HEK293 (cell line): ENCODE results near the gene LTBP1.

Experiments
- ATF2 ChIP-seq: fragments of 450-650 bp; formaldehyde crosslinking; IDR thresholded peaks from 2 replicates; pipeline ENCODE4 v1.5.1; 2016; ENCODE audit warnings: missing biosample characterization, missing genetic modification characterization, low read depth
- CTCF ChIP-seq: fragments of 450-650 bp; formaldehyde crosslinking; IDR thresholded peaks from 2 replicates; pipeline ENCODE4 v1.5.1; 2016; ENCODE audit warnings: missing biosample characterization, missing genetic modification characterization
- MYNN ChIP-seq: fragments of 450-650 bp; formaldehyde crosslinking; IDR thresholded peaks from 2 replicates; pipeline ENCODE4 v1.5.1; 2016; ENCODE audit warnings: missing biosample characterization, missing genetic modification characterization, borderline replicate concordance
- PBX3 ChIP-seq: sonication (generic); formaldehyde crosslinking; IDR thresholded peaks from 2 replicates; pipeline ENCODE4 v1.8.1; 2022; ENCODE audit warnings: mild to moderate bottlenecking, moderate library complexity, missing genetic modification reagents
- REPIN1 ChIP-seq: fragments of 450-650 bp; formaldehyde crosslinking; IDR thresholded peaks from 2 replicates; pipeline ENCODE4 v1.5.1; 2017; ENCODE audit warnings: missing biosample characterization, missing genetic modification characterization, low read depth
- REST ChIP-seq: fragments of 450-650 bp; formaldehyde crosslinking; IDR thresholded peaks from 2 replicates; pipeline ENCODE4 v1.5.1; 2016; ENCODE audit warnings: missing biosample characterization, missing genetic modification characterization
- ZBTB49 ChIP-seq: fragments of 450-650 bp; formaldehyde crosslinking; IDR thresholded peaks from 2 replicates; pipeline ENCODE4 v1.5.1; 2016; ENCODE audit warnings: missing biosample characterization, missing genetic modification characterization, low read depth
- ZNF114 ChIP-seq: fragments of 450-650 bp; formaldehyde crosslinking; IDR thresholded peaks from 2 replicates; pipeline ENCODE4 v1.5.0; 2017; ENCODE audit warnings: missing biosample characterization, missing genetic modification characterization
- ZNF146 ChIP-seq: fragments of 450-650 bp; formaldehyde crosslinking; IDR thresholded peaks from 2 replicates; pipeline ENCODE4 v1.5.1; 2016; ENCODE audit warnings: missing biosample characterization, missing genetic modification characterization
- ZNF274 ChIP-seq, 2 experiments: fragments of 200-500 bp in 1 of 2; fragments of 450-650 bp in 1 of 2; sonication (Bioruptor generic) in 1 of 2; formaldehyde crosslinking in 1 of 2; IDR thresholded peaks; 2 replicates each; pipeline versions ENCODE4 v1.5.1 to v1.6.1; 2014 to 2016; ENCODE audit warnings: borderline replicate concordance in 1 of 2, inconsistent platforms in 1 of 2, low read length in 1 of 2, missing biosample characterization in 1 of 2, missing genetic modification characterization in 1 of 2
- ZNF362 ChIP-seq: fragments of 450-650 bp; formaldehyde crosslinking; IDR thresholded peaks from 2 replicates; pipeline ENCODE4 v1.5.1; 2016; ENCODE audit warnings: missing biosample characterization, missing genetic modification characterization
- ZNF560 ChIP-seq: fragments of 450-650 bp; formaldehyde crosslinking; IDR thresholded peaks from 2 replicates; pipeline ENCODE4 v1.5.1; 2017; ENCODE audit warnings: missing biosample characterization, missing genetic modification characterization, borderline replicate concordance
- ZNF707 ChIP-seq: fragments of 450-650 bp; formaldehyde crosslinking; IDR thresholded peaks from 2 replicates; pipeline ENCODE4 v1.5.1; 2016; ENCODE audit warnings: missing biosample characterization, missing genetic modification characterization
- ZNF747 ChIP-seq: fragments of 450-650 bp; formaldehyde crosslinking; IDR thresholded peaks from 2 replicates; pipeline ENCODE4 v1.5.1; 2016; ENCODE audit warnings: missing biosample characterization, missing genetic modification characterization

DNA sequence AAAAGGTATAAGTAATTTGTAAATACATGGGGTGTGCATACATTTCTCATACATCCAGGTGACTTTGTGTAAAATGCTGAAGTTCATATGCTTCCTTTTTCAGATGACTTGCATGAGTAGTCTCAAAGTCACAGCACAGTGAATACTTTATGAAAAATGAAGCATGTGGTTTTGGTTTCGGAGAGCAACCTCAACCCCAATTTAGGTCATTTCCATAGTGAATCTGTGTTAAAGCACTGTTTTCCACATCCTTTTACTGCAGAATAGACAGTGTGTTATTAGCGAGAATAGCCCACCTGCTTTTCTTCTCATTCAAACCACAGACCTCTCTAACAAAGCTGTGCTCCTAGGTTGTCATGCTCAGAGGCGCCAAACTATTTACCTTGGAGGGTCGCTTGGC lies 325.2 kb downstream of the LTBP1 start:
- TF ChIP-seq REST (tag by site-specific recombination), result no peak
- no peak for TF ChIP-seq PBX3 (CRISPR knock-in tag)
- no peak for TF ChIP-seq REPIN1 (tag by site-specific recombination)
- TF ChIP-seq ATF2 (tag by site-specific recombination), result no peak
- no peak for TF ChIP-seq ZBTB49
- no peak for TF ChIP-seq CTCF (tag by site-specific recombination)
- TF ChIP-seq ZNF362, result no peak
- no peak for TF ChIP-seq MYNN (tag by site-specific recombination)
- no peak for TF ChIP-seq ZNF560 (tag by site-specific recombination)
- no peak for TF ChIP-seq ZNF114 (tag by site-specific recombination)
- no peak for TF ChIP-seq ZNF274 (IDR thresholded peaks at IDR 0.05; ENCODE audit: low read length)
- TF ChIP-seq ZNF274 (tag by site-specific recombination; IDR thresholded peaks at IDR 0.05; ENCODE audit: borderline replicate concordance), result no peak
- no peak for TF ChIP-seq ZNF146 (tag by site-specific recombination)
- no peak for TF ChIP-seq ZNF747 (tag by site-specific recombination)
- no peak for TF ChIP-seq ZNF707 (tag by site-specific recombination)
